ENCODE measurements around the gene TNFAIP8.

The TNFAIP8 gene

GRCh38 chr5:119358530-119358900 lies 2.7 kb downstream of the TNFAIP8 start:
- H3K4me3 ChIP-seq (ENCODE audit: low read depth, low read length) = peak overlapping the region; percentile 57
- no peak for DNase-seq (ENCODE audit: low read depth)

GRCh38 chr5:119358901-119359603 lies 3.2 kb downstream of the TNFAIP8 start:
- no peak for DNase-seq (ENCODE audit: low read depth)
- TF ChIP-seq CTCF (IDR thresholded peaks at IDR 0.05; ENCODE audit: insufficient read depth, low read depth, low read length, missing control alignments) = no peak
- H3K4me3 ChIP-seq (ENCODE audit: low read depth, low read length) = peak overlapping the region; percentile 57

More at GRCh38 chr5:119358530-119358900, 2.7 kb downstream of the TNFAIP8 start:
- TF ChIP-seq CTCF (IDR thresholded peaks at IDR 0.05; ENCODE audit: insufficient read depth, low read depth, low read length, missing control alignments) = no peak

DNA sequence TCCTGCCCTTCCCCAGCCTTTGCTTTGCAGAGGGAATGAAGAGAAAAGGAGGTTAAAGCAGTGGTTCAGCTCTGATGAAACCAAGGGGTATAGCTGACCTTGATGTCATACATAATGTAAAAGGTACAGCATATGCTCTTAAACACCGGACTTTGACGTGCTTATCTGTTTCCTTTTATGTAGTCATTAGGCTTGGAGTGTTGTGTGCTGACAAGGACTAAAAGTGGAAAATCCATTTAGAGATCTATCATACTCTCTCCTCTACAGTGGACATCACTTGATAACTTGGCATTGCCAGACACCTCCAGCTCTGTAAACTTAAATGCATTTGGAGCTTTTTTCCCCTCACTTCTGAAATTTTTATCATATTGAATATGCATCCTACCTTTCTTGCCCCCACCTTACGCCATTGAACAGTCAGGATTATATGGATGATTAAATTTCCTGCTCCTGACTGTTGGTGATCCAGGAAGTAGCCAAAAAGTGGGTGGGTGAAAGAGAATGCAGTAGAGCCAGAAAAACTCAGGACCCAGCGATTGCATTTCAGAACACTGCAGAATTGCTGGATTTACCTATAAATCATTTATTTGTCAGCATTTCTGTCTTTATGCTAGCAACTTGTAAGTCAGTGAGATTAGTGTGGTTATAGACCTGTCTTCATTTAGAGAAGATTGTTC lies 4.1 kb downstream of the TNFAIP8 start:
- TF ChIP-seq CTCF (IDR thresholded peaks at IDR 0.05; ENCODE audit: insufficient read depth, low read depth, low read length, missing control alignments) = no peak

DNA sequence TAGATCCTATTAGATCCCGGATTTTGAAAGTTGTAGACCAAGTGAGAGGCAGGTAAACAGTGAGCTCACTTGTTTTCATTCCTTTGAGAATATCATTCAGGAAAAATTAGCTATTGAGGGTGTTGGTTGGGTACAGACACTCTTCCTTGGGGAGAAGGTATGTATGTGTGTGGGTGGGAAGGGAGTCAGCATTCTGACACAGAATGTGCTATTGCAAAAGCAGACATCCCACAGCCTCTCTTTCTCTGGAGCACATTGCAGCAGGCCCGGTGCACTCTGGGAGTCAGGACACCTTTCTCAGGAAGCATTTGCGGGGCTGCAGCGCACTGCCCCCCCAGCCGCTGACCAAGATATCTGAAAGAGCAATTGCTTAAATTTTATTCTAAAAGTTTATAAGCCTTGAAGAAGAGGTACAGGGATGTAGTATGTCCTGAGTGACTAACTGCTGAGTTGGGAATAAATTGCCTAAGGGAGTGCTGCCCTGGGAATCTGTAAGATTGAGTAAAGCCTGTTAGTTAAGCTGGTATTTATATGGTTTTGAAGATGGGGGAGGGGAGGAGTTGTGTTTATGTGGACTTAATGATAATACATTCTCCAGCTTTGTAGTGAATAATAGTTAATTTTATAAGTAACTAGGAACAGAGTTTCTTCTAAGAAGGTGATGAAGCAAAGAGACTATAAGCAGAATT lies 5.2 kb downstream of the TNFAIP8 start:
- no peak overlapping the region for H3K4me3 ChIP-seq (ENCODE audit: low read depth, low read length)
- no peak for TF ChIP-seq CTCF (IDR thresholded peaks at IDR 0.05; ENCODE audit: insufficient read depth, low read depth, low read length, missing control alignments)
- no peak for DNase-seq (ENCODE audit: low read depth)

More for the DNA sequence above, 4.1 kb downstream of the TNFAIP8 start:
- DNase-seq (ENCODE audit: low read depth) = no peak
- H3K4me3 ChIP-seq (ENCODE audit: low read depth, low read length) = no peak overlapping the region

DNA sequence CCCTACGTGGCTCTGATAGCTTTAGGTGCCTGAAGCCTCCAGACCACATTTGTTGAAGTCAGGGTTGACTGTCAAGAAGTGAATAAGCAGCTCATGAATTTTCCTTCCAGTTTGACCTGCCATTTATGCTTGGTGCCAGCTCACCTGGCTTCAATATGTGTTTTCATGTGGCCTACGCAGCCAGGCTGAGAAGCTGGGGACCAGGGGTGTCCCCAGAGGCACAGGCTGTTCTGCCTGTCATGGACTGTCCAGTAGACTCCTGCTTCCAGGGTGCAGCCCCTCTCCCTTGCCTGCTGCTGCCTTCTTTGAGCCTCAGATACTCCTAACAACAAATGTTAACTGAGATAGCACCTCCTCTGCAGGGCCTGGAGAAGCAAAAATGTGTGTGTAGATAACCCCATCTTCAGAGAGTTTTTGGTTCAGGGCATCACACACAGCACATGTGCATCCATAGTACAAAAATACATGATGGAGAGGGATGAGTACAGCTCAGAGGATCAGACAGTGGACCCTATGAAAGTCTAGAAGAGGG lies 5.8 kb downstream of the TNFAIP8 start:
- DNase-seq (ENCODE audit: low read depth) = no peak
- TF ChIP-seq CTCF (IDR thresholded peaks at IDR 0.05; ENCODE audit: insufficient read depth, low read depth, low read length, missing control alignments) = no peak
- H3K4me3 ChIP-seq (ENCODE audit: low read depth, low read length) = no peak overlapping the region

GRCh38 chr5:119362714-119363113 lies 6.9 kb downstream of the TNFAIP8 start:
- H3K4me3 ChIP-seq (ENCODE audit: low read depth, low read length) = no peak overlapping the region
- no peak for TF ChIP-seq CTCF (IDR thresholded peaks at IDR 0.05; ENCODE audit: insufficient read depth, low read depth, low read length, missing control alignments)
- no peak for DNase-seq (ENCODE audit: low read depth)
